Chondrocyte (in vitro differentiated cells): ENCODE measurements around the gene MSL1. TPM values are rescaled to one million over a fixed set of nuclear protein-coding genes. Genes with fewer than 3 reads are reported as not detected.

Experiments used
- DNase-seq: peaks from one replicate; pipeline ENCODE4 v3.0.0; 2021; ENCODE audit warnings: mixed read lengths, low spot score
- H3K27ac Mint-ChIP-seq: one replicate; pipeline ENCODE4 v1.8.0; 2021; ENCODE audit warnings: mild to moderate bottlenecking, moderate library complexity, mixed read lengths; ENCODE audit not compliant: unreplicated experiment
- H3K27me3 Mint-ChIP-seq: 2 replicates; pipeline ENCODE4 v1.8.0; 2021; ENCODE audit warnings: low read depth, mixed read lengths
- H3K36me3 Mint-ChIP-seq: 2 replicates; pipeline ENCODE4 v1.8.0; 2021; ENCODE audit warnings: low read depth, mixed read lengths
- H3K4me1 Mint-ChIP-seq: 2 replicates; pipeline ENCODE4 v1.8.0; 2021; ENCODE audit warnings: low read depth, mild to moderate bottlenecking, mixed read lengths
- H3K4me3 Mint-ChIP-seq: one replicate; pipeline ENCODE4 v1.8.0; 2021; ENCODE audit warnings: mild to moderate bottlenecking, moderate library complexity, mixed read lengths; ENCODE audit not compliant: unreplicated experiment
- H3K9me3 Mint-ChIP-seq: 2 replicates; pipeline ENCODE4 v1.8.0; 2021; ENCODE audit warnings: low read depth, mixed read lengths
- CTCF ChIP-seq: fragments of 200-600 bp; sonication (generic); IDR thresholded peaks from 2 replicates; pipeline ENCODE4 v1.5.0; 2021; ENCODE audit warnings: antibody characterized with exemption, mild to moderate bottlenecking, moderate library complexity
- total RNA-seq: library from RNA; stranded (reverse); gene quantifications from 3 replicates; pipeline ENCODE4 v1.2.1, GENCODE V29; 2021

MSL1 gene
- total RNA-seq, 1 donor from 2014 or later, result 96.2 TPM

- Mint-ChIP-seq H3K36me3 (peaks cover 24% of the 10 kb centered on the region), H3K27me3 (no peaks in the 10 kb centered on the region), H3K9me3 (no peaks in the 10 kb centered on the region), H3K4me1 (peaks cover 7% of the 10 kb centered on the region), H3K4me3 (no peak overlapping the region), H3K27ac (no peak overlapping the region)
- TF ChIP-seq CTCF, result no peak
- DNase-seq, result no peak
Measured at GRCh38 chr17:40087903-40088718, 33.7 kb upstream of the MSL1 start.

- Mint-ChIP-seq H3K36me3 (peaks cover 29% of the 10 kb centered on the region), H3K27ac (no peak overlapping the region), H3K4me1 (peaks cover 15% of the 10 kb centered on the region), H3K4me3 (no peak overlapping the region), H3K9me3 (no peaks in the 10 kb centered on the region), H3K27me3 (no peaks in the 10 kb centered on the region)
- no peak for TF ChIP-seq CTCF
- no peak for DNase-seq
Measured at GRCh38 chr17:40089077-40089895, 32.5 kb upstream of the MSL1 start.

GRCh38 chr17:40090237-40091119 lies 31.3 kb upstream of the MSL1 start:
- no peaks in the 10 kb centered on the region for H3K9me3 Mint-ChIP-seq
- TF ChIP-seq CTCF, result no peak
- H3K27ac Mint-ChIP-seq, result no peak overlapping the region
- no peak for DNase-seq
- H3K4me1 Mint-ChIP-seq, result peaks cover 15% of the 10 kb centered on the region
- H3K4me3 Mint-ChIP-seq, result no peak overlapping the region
- no peaks in the 10 kb centered on the region for H3K27me3 Mint-ChIP-seq
- peaks cover 27% of the 10 kb centered on the region for H3K36me3 Mint-ChIP-seq

GRCh38 chr17:40091691-40092397 lies 29.9 kb upstream of the MSL1 start:
- no peak overlapping the region for H3K4me3 Mint-ChIP-seq
- no peak overlapping the region for H3K27ac Mint-ChIP-seq
- H3K4me1 Mint-ChIP-seq, result peaks cover 18% of the 10 kb centered on the region
- H3K27me3 Mint-ChIP-seq, result no peaks in the 10 kb centered on the region
- DNase-seq, result no peak
- H3K36me3 Mint-ChIP-seq, result peaks cover 30% of the 10 kb centered on the region
- TF ChIP-seq CTCF, result no peak
- no peaks in the 10 kb centered on the region for H3K9me3 Mint-ChIP-seq
